ENCODE measurements around the gene TXNDC12.

GRCh38 chr1:52053862-52054261, 1.1 kb downstream of the TXNDC12 start:
- TF ChIP-seq CTCF (IDR thresholded peaks at IDR 0.05) (no peak), ZNF121 (CRISPR knock-in tag; IDR thresholded peaks at IDR 0.05) (no peak), ARID4B (CRISPR knock-in tag; IDR thresholded peaks at IDR 0.05; ENCODE audit: borderline replicate concordance) (no peak), ATF3 (CRISPR knock-in tag; conservative IDR thresholded peaks at IDR 0.05) (no peak), ESRRA (CRISPR knock-in tag; IDR thresholded peaks at IDR 0.05; ENCODE audit: borderline replicate concordance) (no peak), IRF2 (CRISPR knock-in tag; IDR thresholded peaks at IDR 0.05; ENCODE audit: borderline replicate concordance, low read depth) (no peak)

Data from WTC11 (cell line).